Glomerular endothelial cell (primary cell): ENCODE measurements around the gene SAMSN1. TPM values are rescaled to one million over a fixed set of nuclear protein-coding genes. Genes with fewer than 3 reads are reported as not detected.

Experiments used
- DNase-seq: peaks from one replicate; pipeline ENCODE4 v3.0.0-alpha.2; 2011; ENCODE audit warnings: low read depth, low spot score; ENCODE audit errors: extremely low read depth
- total RNA-seq: library from RNA; depleted of rRNA; stranded (reverse); fragments of >200 nt; gene quantifications from 2 replicates; pipeline ENCODE4 v1.2.3, GENCODE V29; 2015

Gene SAMSN1
- total RNA-seq, 1 donor from 2014 or later, result 0.23 TPM

DNA sequence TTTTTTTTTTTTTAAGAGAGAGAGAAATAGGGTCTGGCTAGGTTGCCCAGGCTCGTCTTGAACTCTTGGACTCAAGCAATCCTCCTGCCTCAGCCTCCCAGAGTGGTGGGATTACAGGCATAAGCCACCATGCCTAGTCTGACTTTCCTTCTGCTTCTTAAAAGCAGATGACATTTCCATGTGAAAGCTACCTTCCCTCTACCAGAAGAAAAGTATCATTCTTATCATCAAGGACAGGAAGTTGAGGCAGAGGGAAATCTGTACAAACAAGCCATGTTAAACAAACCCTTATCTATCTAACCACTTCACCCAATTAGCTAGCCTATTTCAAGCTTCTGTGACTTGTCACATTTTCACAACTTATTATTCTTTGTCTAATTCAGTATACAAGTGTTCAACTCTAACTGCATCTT is 54.8 kb downstream of the SAMSN1 start:
- no peak for DNase-seq

DNA sequence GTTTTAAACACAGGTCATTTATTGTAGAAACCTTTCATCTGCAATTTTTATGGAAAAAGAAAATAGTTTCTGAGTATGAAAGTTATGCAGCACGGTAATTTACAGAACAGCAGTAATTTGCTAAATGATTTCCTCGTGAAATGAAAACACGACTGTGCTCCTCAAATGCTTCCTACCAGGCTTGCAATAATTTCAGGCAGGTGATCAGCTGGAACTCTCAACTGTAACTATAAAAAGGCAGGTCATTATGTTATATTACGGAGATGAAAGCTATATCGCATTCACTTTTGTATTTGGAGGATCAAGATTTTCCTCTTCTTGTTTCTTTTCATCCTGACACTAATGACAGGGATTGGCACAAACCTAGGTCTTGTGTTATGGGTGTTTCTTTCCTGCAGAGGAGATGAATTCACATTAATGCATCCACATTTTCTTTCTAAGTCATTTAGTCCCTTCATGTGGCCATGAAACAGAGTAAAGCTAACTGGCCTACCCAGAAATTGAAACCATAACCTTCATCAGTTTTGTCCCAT is 57.4 kb downstream of the SAMSN1 start:
- no peak for DNase-seq

DNA sequence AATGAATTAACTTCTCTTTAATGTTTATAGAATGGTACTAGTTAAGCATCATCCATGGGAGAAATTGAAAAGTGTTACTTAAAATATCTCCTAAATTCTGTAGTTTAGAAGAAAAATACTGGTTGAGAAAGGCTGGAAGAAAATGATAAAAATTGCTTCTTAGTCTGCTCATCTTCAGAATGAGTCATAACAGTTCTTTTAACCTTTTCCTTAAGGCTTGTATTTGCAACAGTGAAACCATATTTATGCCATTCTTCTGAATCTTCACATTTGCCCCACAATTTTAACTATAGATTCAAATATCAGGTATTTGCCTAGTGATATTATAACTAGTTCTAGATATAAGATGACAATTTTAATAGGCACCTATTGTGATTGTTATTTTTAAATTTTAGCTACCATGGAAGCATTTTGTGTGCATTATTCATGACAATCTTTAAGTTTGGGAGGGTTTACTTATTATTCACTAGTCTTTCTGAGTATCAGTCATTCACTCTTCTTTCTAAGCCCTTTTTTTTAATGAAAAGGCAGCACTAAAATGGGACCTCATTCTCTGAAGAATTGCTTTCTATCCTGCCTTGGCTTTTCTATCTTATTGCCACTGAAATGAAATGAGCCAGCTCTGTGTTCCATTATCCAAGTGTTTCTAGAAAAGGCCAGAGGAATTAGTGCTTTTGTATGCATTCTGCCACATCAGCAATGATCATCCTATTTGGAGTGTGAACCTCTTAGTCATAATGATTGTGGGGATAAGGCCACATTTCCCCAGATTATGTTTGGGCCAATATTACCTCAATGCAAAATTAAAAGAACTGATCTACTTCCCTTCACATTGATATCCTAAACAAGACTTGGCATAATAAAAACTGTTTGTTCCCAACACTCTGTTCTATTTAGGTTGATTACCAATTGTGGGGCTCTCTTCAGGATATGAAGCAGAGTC is 58.4 kb downstream of the SAMSN1 start:
- DNase-seq, result no peak

DNA sequence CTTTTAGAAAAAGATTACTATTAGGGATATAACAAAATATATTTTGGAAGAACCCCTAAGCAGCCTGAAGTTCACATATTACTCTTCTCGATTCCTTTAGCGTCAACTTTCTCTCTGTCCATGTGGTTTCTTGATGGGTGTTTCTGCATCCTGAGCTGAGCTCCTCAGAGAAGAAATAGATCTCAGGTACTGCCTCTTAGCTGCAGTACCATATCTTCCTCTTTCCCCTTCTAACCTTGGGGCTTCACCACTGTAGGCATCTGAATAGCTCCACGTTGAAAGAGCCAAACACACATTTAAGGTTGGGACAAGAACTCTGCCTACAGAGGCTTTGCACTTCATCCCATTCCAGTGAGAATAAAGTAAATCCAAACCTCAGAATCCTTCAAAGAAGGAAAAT is 59.2 kb downstream of the SAMSN1 start:
- DNase-seq, result no peak

GRCh38 chr21:14484188-14485009 is 61.7 kb downstream of the SAMSN1 start:
- no peak for DNase-seq

GRCh38 chr21:14483296-14483695 is 62.8 kb downstream of the SAMSN1 start:
- DNase-seq, result no peak

DNA sequence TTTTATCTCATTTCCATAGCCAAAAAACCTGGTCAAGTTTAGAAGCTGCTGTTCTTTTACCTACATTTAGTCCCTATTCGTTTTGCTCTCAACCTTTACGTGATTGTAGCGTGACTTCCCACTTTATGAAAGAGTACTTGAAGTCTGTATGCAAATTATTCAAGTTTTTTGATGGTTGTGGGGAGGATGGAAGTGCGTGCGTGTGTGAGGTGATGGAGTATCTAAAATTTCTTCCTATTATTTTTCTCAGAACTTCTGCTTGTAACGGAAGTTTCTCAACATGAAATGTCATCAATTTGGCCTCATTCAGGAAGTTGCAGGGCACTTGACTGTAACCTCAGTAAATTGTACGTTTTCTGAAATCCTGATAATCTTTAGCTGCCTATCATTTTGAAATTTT is 64.0 kb downstream of the SAMSN1 start:
- no peak for DNase-seq

GRCh38 chr21:14480411-14481031 is 65.6 kb downstream of the SAMSN1 start:
- no peak for DNase-seq

DNA sequence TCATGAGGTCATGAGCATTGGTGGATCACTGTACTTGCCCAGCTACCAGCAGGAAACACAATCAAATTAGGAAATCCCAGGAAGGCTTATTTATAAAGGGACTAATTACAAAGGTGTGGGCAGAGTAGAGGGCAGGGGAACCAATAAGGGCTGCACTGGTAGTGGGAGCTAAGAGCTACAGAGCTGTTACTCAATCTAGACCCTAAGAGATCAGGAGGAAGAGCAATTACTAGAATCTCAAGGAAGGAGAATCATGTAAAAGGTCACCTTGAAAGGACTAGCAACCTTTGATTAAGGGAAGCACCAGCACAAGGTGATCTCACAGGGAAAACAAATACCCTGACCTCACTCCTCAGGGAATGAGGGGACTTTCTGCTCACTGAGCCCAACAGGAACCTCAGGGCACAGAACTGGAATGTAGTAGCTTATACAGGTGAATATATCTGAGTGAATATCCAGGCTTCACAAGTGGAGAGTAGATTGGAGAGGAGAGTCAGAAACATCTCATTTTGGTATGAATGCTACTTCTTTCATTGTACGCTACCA is 66.8 kb downstream of the SAMSN1 start:
- DNase-seq, result no peak

DNA sequence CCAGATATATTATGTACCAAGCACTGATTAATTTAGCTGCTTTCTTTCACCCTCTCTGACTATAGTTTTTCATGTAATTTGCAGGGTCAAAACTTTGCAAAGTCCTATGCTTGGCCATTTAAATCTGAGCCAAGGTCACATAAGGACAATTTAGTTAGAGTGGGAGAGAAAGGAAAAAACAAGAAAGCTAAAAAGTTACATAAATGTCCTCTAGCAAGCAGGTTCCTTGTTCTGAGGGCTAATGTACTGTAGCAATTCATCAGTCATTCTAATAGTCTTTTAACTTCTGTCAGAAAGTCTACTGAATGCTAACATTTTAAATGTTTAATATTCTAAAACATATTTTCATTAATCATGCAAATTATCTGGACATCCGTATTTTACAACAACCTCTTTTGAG is 68.3 kb downstream of the SAMSN1 start:
- no peak for DNase-seq

- DNase-seq, result no peak
Observed at GRCh38 chr21:14477133-14477532, 69.0 kb downstream of the SAMSN1 start.

GRCh38 chr21:14474995-14475394 is 71.1 kb downstream of the SAMSN1 start:
- DNase-seq, result no peak

GRCh38 chr21:14469641-14470040 is 76.5 kb downstream of the SAMSN1 start:
- no peak for DNase-seq

- no peak for DNase-seq
Observed at GRCh38 chr21:14466715-14467114, 79.4 kb downstream of the SAMSN1 start.

- no peak for DNase-seq
Observed at GRCh38 chr21:14457762-14458161, 88.4 kb downstream of the SAMSN1 start.

GRCh38 chr21:14456911-14457310 is 89.2 kb downstream of the SAMSN1 start:
- no peak for DNase-seq

GRCh38 chr21:14454016-14455009 is 91.8 kb downstream of the SAMSN1 start:
- DNase-seq, result no peak

- no peak for DNase-seq
Observed at GRCh38 chr21:14453339-14454015, 92.6 kb downstream of the SAMSN1 start.

- no peak for DNase-seq
Observed at GRCh38 chr21:14452727-14453241, 93.3 kb downstream of the SAMSN1 start.
